H1 (cell line): ENCODE data around the gene MPPED1. TPM values are rescaled to one million over a fixed set of nuclear protein-coding genes. Genes with fewer than 3 reads are reported as not detected.

Source experiments
- CTCF ChIA-PET: fragments of 300-600 bp; sonication (Branson Sonifier 250); formaldehyde crosslinking; loops from one replicate; lab custom pipeline; 2021; ENCODE audit not compliant: partially characterized antibody; lab: Charles Lee
- POLR2A ChIA-PET: fragments of 300-600 bp; sonication (Branson Sonifier 250); formaldehyde crosslinking; loops from one replicate; lab custom pipeline; 2021; ENCODE audit warnings: inconsistent platforms; ENCODE audit not compliant: partially characterized antibody; lab: Charles Lee
- DNase-seq, 2 experiments: peaks; one replicate each; pipeline versions ENCODE4 v3.0.0 to v3.0.0-alpha.2; 2010 to 2022; ENCODE audit warnings: low spot score in 2 of 2, low read depth in 1 of 2, mixed read lengths in 1 of 2
- FAIRE-seq: peaks from 2 replicates; lab custom pipeline; 2011; peaks lifted over from hg19 to GRCh38; lab: Jason Lieb, UNC
- H2AFZ ChIP-seq: 2 replicates; pipeline ENCODE4 v1.8.1; 2012; ENCODE audit warnings: low read length, inconsistent platforms
- H2AK5ac ChIP-seq: 2 replicates; pipeline ENCODE4 v1.6.1; 2013; ENCODE audit warnings: low read depth, low read length
- H2BK120ac ChIP-seq: replicated peaks from 2 replicates; pipeline ENCODE3; 2013; ENCODE audit warnings: low read depth, low read length, inconsistent platforms
- H2BK12ac ChIP-seq: 2 replicates; pipeline ENCODE4 v1.6.1; 2013; ENCODE audit warnings: low read depth, low read length
- H2BK15ac ChIP-seq: 2 replicates; pipeline ENCODE4 v1.6.1; 2013; ENCODE audit warnings: low read length
- H2BK20ac ChIP-seq: 2 replicates; pipeline ENCODE4 v1.6.1; 2013; ENCODE audit warnings: low read length
- H2BK5ac ChIP-seq: 2 replicates; pipeline ENCODE4 v1.6.1; 2013; ENCODE audit warnings: low read depth, low read length
- H3K14ac ChIP-seq: 2 replicates; pipeline ENCODE4 v1.6.1; 2013; ENCODE audit warnings: inconsistent platforms; ENCODE audit not compliant: insufficient read length
- H3K18ac ChIP-seq: 2 replicates; pipeline ENCODE4 v1.6.1; 2013; ENCODE audit warnings: low read length; ENCODE audit errors: extremely low read depth
- H3K23ac ChIP-seq: 2 replicates; pipeline ENCODE4 v1.6.1; 2013; ENCODE audit warnings: inconsistent platforms; ENCODE audit not compliant: insufficient read length
- H3K23me2 ChIP-seq: 2 replicates; pipeline ENCODE4 v1.6.1; 2013; ENCODE audit warnings: low read depth, low read length
- H3K27ac ChIP-seq: 2 replicates; pipeline ENCODE4 v1.6.1; 2011; ENCODE audit warnings: low read depth, low read length, inconsistent platforms
- H3K27me3 ChIP-seq, 4 experiments: replicated peaks in 1 of 4; 1 replicate in 1 of 4; 2 replicates in 3 of 4; pipeline versions ENCODE4 v1.6.1 to v1.8.1; 2011 to 2013; ENCODE audit warnings: low read length in 3 of 4, mild to moderate bottlenecking in 3 of 4, inconsistent platforms in 2 of 4, mixed read lengths in 2 of 4, moderate library complexity in 1 of 4; ENCODE audit not compliant: control insufficient read depth in 3 of 4, insufficient read depth in 3 of 4; ENCODE audit errors: extremely low read depth in 1 of 4
- H3K36me3 ChIP-seq, 4 experiments: 2 replicates each; pipeline versions ENCODE4 v1.6.1 to v1.8.1; 2011 to 2013; ENCODE audit warnings: mild to moderate bottlenecking in 4 of 4, low read length in 3 of 4, moderate library complexity in 2 of 4, control low read depth in 1 of 4, inconsistent platforms in 1 of 4; ENCODE audit not compliant: insufficient read depth in 4 of 4, control insufficient read depth in 2 of 4
- H3K4ac ChIP-seq: replicated peaks from 2 replicates; pipeline ENCODE3; 2013; ENCODE audit warnings: low read length, low read depth, mixed read lengths, inconsistent platforms; ENCODE audit not compliant: insufficient read length
- H3K4me1 ChIP-seq, 4 experiments: replicated peaks in 1 of 4; 1 replicate in 1 of 4; 2 replicates in 3 of 4; pipeline versions ENCODE4 v1.6.1 to v1.8.1; 2011 to 2013; ENCODE audit warnings: low read length in 3 of 4, inconsistent platforms in 2 of 4, mixed read lengths in 1 of 4; ENCODE audit not compliant: insufficient read depth in 4 of 4, control insufficient read depth in 3 of 4
- H3K4me2 ChIP-seq, 2 experiments: 2 replicates each; pipeline versions ENCODE4 v1.6.1 to v1.8.1; 2011 to 2013; ENCODE audit warnings: low read depth in 2 of 2, low read length in 2 of 2, control low read depth in 1 of 2, inconsistent platforms in 1 of 2, mild to moderate bottlenecking in 1 of 2; ENCODE audit not compliant: insufficient read depth in 1 of 2
- H3K4me3 ChIP-seq, 4 experiments: fragments of 200-600, 300-600 bp in 1 of 4; sonication (generic), shearing (Covaris generic), sonication (Bioruptor Twin) in 1 of 4; 2 replicates each; pipeline versions ENCODE4 v1.5.1 to v1.8.1; 2011 to 2016; ENCODE audit warnings: low read length in 4 of 4, low read depth in 3 of 4, control low read depth in 2 of 4, inconsistent platforms in 2 of 4, mild to moderate bottlenecking in 2 of 4, mixed read lengths in 1 of 4, moderate library complexity in 1 of 4; ENCODE audit not compliant: insufficient read depth in 2 of 4; ENCODE audit errors: extremely low read depth in 1 of 4
- H3K56ac ChIP-seq: replicated peaks from 2 replicates; pipeline ENCODE3; 2013; ENCODE audit warnings: low read depth, mild to moderate bottlenecking, mixed read lengths, low read length, inconsistent platforms; ENCODE audit not compliant: insufficient read length
- H3K79me1 ChIP-seq: 2 replicates; pipeline ENCODE4 v1.6.1; 2013; ENCODE audit warnings: low read depth, low read length, control low read depth
- H3K79me2 ChIP-seq, 2 experiments: 2 replicates each; pipeline versions ENCODE4 v1.6.1 to v1.8.1; 2012 to 2013; ENCODE audit warnings: low read length in 2 of 2, mild to moderate bottlenecking in 2 of 2, inconsistent platforms in 1 of 2; ENCODE audit not compliant: insufficient read depth in 2 of 2, control insufficient read depth in 1 of 2
- H3K9ac ChIP-seq, 4 experiments: replicated peaks in 1 of 4; 1 replicate in 1 of 4; 2 replicates in 3 of 4; pipeline versions ENCODE4 v1.6.1 to v1.8.1; 2011 to 2013; ENCODE audit warnings: low read depth in 3 of 4, low read length in 3 of 4, control low read depth in 2 of 4, mild to moderate bottlenecking in 2 of 4, moderate library complexity in 2 of 4, inconsistent platforms in 1 of 4; ENCODE audit errors: extremely low read depth in 1 of 4
- H3K9me3 ChIP-seq, 2 experiments: 2 replicates each; pipeline versions ENCODE4 v1.6.1 to v1.8.1; 2012 to 2013; ENCODE audit warnings: mild to moderate bottlenecking in 2 of 2, moderate library complexity in 2 of 2, control low read depth in 1 of 2, inconsistent platforms in 1 of 2, low read depth in 1 of 2, low read length in 1 of 2, mixed read lengths in 1 of 2; ENCODE audit not compliant: insufficient read depth in 2 of 2
- H4K20me1 ChIP-seq, 2 experiments: replicated peaks in 1 of 2; 2 replicates each; pipeline versions ENCODE3 to v1.8.1; 2011 to 2013; ENCODE audit warnings: inconsistent platforms in 2 of 2, low read length in 2 of 2, mild to moderate bottlenecking in 1 of 2; ENCODE audit not compliant: insufficient read depth in 2 of 2, control insufficient read depth in 1 of 2
- H4K5ac ChIP-seq: 2 replicates; pipeline ENCODE4 v1.6.1; 2013; ENCODE audit warnings: low read length, low read depth, mixed read lengths, inconsistent platforms; ENCODE audit not compliant: insufficient read length
- H4K8ac ChIP-seq: 2 replicates; pipeline ENCODE4 v1.8.0; 2013; ENCODE audit warnings: mild to moderate bottlenecking, moderate library complexity, low read length, inconsistent platforms; ENCODE audit not compliant: insufficient read depth; ENCODE audit errors: extremely low read depth
- H4K91ac ChIP-seq: replicated peaks from 2 replicates; pipeline ENCODE3; 2013; ENCODE audit warnings: low read length, mixed read lengths, inconsistent platforms; ENCODE audit not compliant: insufficient read length
- BACH1 ChIP-seq: IDR thresholded peaks from 2 replicates; pipeline ENCODE4 v1.6.1; 2012; ENCODE audit warnings: low read length, improper control_type of control experiment
- CBX5 ChIP-seq: fragments of 300-800, 300-1000 bp; sonication (generic); IDR thresholded peaks from 2 replicates; pipeline ENCODE4 v1.7.1; 2016; ENCODE audit warnings: antibody characterized with exemption, low read length, low read depth
- EP300 ChIP-seq, 2 experiments: IDR thresholded peaks; 1 replicate in 1 of 2; 2 replicates in 1 of 2; pipeline ENCODE4 v1.6.1; 2011 to 2012; ENCODE audit warnings: low read depth in 2 of 2, low read length in 2 of 2, mild to moderate bottlenecking in 2 of 2, borderline replicate concordance in 1 of 2, inconsistent platforms in 1 of 2, moderate library complexity in 1 of 2
- GTF2F1 ChIP-seq: IDR thresholded peaks from 2 replicates; pipeline ENCODE4 v1.6.1; 2012; ENCODE audit warnings: low read depth, low read length, improper control_type of control experiment, borderline replicate concordance
- PHF8 ChIP-seq: fragments of 200-600 bp; sonication (generic); conservative IDR thresholded peaks from 2 replicates; pipeline ENCODE4 v1.7.1; 2012; ENCODE audit warnings: low read depth, mild to moderate bottlenecking, inconsistent platforms, low read length, moderate library complexity
- RAD21 ChIP-seq, 2 experiments: IDR thresholded peaks in 1 of 2; conservative IDR thresholded peaks in 1 of 2; 2 replicates each; pipeline ENCODE4 v1.6.1; 2011; ENCODE audit warnings: low read depth in 2 of 2, low read length in 2 of 2, improper control_type of control experiment in 1 of 2, inconsistent platforms in 1 of 2, mild to moderate bottlenecking in 1 of 2, moderate library complexity in 1 of 2
- SIRT6 ChIP-seq: IDR thresholded peaks from one replicate; pipeline ENCODE4 v1.7.1; 2012; ENCODE audit warnings: low read length, inconsistent platforms
- SP1 ChIP-seq: IDR thresholded peaks from 2 replicates; pipeline ENCODE4 v1.6.1; 2011; ENCODE audit warnings: low read depth, low read length
- SRF ChIP-seq: IDR thresholded peaks from 2 replicates; pipeline ENCODE4 v1.6.1; 2011; ENCODE audit warnings: mild to moderate bottlenecking, low read depth, low read length, moderate library complexity
- TCF12 ChIP-seq: IDR thresholded peaks from 2 replicates; pipeline ENCODE4 v1.6.1; 2011; ENCODE audit warnings: low read depth, mild to moderate bottlenecking, low read length
- USF2 ChIP-seq: IDR thresholded peaks from 2 replicates; pipeline ENCODE4 v1.6.1; 2011; ENCODE audit warnings: low read length, improper control_type of control experiment
- WGBS, 2 experiments: shearing (Covaris generic) in 1 of 2; methylation state at CpG; one replicate each; pipeline versions ENCODE4 v1.1.6 to v1.1.7; 2013 to 2015; ENCODE audit warnings: low lambda C conversion rate in 2 of 2, mixed read lengths in 2 of 2, inconsistent platforms in 1 of 2, low coverage in 1 of 2, missing lambda C conversion rate in 1 of 2; ENCODE audit not compliant: insufficient replicate concordance in 2 of 2, insufficient coverage in 1 of 2, insufficient read length in 1 of 2; ENCODE audit errors: extremely low coverage in 1 of 2, missing lambda C conversion rate in 1 of 2; 5-methylcytosine and 5-hydroxymethylcytosine counted together
- polyA plus RNA-seq, 7 experiments: library from polyadenylated mRNA; depleted of rRNA in 3 of 7; stranded (reverse) in 5 of 7; unstranded in 2 of 7; fragments of >200 nt in 5 of 7; fragments of 200-250 nt in 2 of 7; gene quantifications; 1 replicate in 5 of 7; 2 replicates in 1 of 7; 4 replicates in 1 of 7; pipeline versions ENCODE4 v1.2.1 to v1.2.3, GENCODE V29; 2011 to 2013; ENCODE audit warnings: missing spikeins in 2 of 7, mixed read lengths in 2 of 7
- total RNA-seq: library from RNA; stranded (reverse); fragmentation: NEBNext Ultra II Directional; extraction: Animal tissue kit (Norgen Biotek cat#: 25700); gene quantifications from 2 replicates; pipeline ENCODE4 v1.2.1, GENCODE V29; 2021

Gene MPPED1
- total and polyA plus RNA-seq, 2 of the 8 experiments (the other 6 are each of a cell fraction or from before 2014, with no cell fraction given): 0.29 to 0.37 TPM

DNA sequence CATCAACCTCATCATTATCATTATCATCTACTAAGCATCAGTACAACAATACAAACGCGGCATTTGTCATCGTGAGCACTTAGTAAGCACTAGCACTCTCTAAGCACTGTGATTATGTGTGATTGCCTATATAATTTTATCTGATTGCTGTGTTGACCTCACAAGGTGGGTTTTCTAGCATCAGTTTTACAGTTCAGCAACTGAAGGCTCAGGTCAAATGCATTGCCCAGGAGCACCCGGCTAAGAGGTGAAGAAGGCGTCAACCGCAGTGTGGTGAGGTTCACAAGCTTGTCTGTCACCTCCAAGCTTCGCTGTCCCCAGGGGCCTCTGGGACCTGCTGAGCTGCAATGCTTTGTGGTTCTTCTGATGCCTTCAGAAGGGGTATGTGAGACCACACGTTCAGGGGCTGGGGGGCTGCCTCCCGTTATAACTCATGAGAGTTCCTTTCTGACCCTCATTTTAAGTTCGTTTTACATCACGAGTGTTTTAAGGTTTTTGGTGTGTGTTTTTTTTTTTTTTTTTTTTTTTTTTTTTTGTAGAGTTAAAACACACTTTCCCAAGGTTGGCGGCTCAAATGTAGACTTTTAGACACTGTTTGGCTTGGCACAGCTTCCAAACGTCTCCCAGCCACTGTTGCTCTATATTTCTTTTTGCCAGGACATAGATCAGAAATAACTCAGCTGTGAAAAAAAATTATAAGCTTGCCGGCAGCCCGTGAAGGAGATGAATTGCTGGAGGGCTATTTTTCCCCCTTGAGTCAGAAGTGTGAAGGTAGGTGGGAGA is 34.9 kb upstream of the MPPED1 start:
- Histone ChIP-seq H3K4ac (no peak overlapping the region), H2BK20ac (no peak overlapping the region), H4K20me1 (no peaks in the 10 kb centered on the region), H3K4me2 (no peak overlapping the region), H2BK5ac (no peak overlapping the region), H3K9ac (no peak overlapping the region), H3K4me1 (no peaks in the 10 kb centered on the region), H3K27me3 (no peaks in the 10 kb centered on the region), H2BK12ac (no peak overlapping the region), H4K91ac (no peak overlapping the region), H2BK120ac (no peak overlapping the region), H3K79me2 (no peaks in the 10 kb centered on the region), H4K5ac (no peak overlapping the region), H3K27ac (no peak overlapping the region), H2BK15ac (no peak overlapping the region), H3K14ac (no peak overlapping the region), H3K4me3 (no peak overlapping the region), H3K56ac (no peak overlapping the region), H3K9me3 (no peaks in the 10 kb centered on the region), H2AFZ (no peak overlapping the region), H3K36me3 (no peaks in the 10 kb centered on the region), H4K8ac (no peak overlapping the region), H3K23ac (no peak overlapping the region), H3K79me1 (no peaks in the 10 kb centered on the region), H2AK5ac (no peak overlapping the region), H3K23me2 (no peaks in the 10 kb centered on the region), H3K18ac (no peak overlapping the region)
- 87 to 100% methylated on average over 2 to 15 of the region's 15 CpGs for WGBS, 2 experiments
- DNase-seq (no peak), FAIRE-seq (no peak)
- TF ChIP-seq RAD21 (IDR thresholded peaks at IDR 0.05 in 1 of 2, conservative IDR thresholded peaks at IDR 0.05 in 1 of 2; ENCODE audit: low read depth in 2 of 2, low read length in 2 of 2) (no peak), SIRT6 (no peak), SP1 (no peak), TCF12 (no peak), SRF (no peak), CBX5 (no peak), BACH1 (no peak), PHF8 (no peak), EP300 (IDR thresholded peaks at IDR 0.05; ENCODE audit: borderline replicate concordance in 1 of 2, low read depth in 2 of 2, low read length in 2 of 2) (no peak), GTF2F1 (no peak), USF2 (no peak)
- ChIA-PET CTCF (interaction anchor here (0.9 to 14.7 kb wide), 4 partner anchors 8 to 115 kb away, joined by 3 to 257 read pairs (median 6); no protein-coding TSS in a partner anchor), POLR2A (interaction anchor here (0.6 kb wide), 1 partner anchor 954 kb away, joined by 3 read pairs; no protein-coding TSS in a partner anchor)
